ENCODE data around the gene PHF21A.

DNA sequence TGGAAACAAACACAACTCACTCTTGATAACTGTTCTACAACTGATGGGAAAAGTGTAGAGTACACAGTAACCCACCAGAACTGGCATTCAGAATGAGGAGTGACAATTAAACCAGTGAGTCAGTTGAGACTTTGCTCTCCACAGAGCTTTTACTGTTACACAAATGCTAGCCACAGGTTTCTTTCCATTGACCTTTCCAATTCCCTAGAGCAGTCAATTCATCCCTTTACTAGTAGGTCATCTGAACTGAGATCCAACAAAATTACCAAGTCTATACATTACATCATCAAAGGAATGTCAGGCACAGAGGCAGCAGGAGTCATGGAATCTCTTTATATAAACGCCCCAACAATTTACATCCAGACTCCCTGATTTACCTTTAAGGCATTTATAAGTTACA, 65.9 kb downstream of the PHF21A start:
- no peak for TF ChIP-seq CTBP1 (IDR thresholded peaks at IDR 0.05; ENCODE audit: borderline replicate concordance)
- TF ChIP-seq FOXA1 (IDR thresholded peaks at IDR 0.05) = no peak
- TF ChIP-seq FOXK2 (IDR thresholded peaks at IDR 0.05) = no peak
- TF ChIP-seq FOXM1 (IDR thresholded peaks at IDR 0.05; ENCODE audit: borderline replicate concordance) = no peak
- no peak for TF ChIP-seq L3MBTL2 (conservative IDR thresholded peaks at IDR 0.05)
- TF ChIP-seq TARDBP (IDR thresholded peaks at IDR 0.05) = no peak
- no peak for TF ChIP-seq NFRKB (IDR thresholded peaks at IDR 0.05)
- no peak for TF ChIP-seq ARNT (IDR thresholded peaks at IDR 0.05)
- no peak for TF ChIP-seq PKNOX1 (IDR thresholded peaks at IDR 0.05)
- no peak for TF ChIP-seq SUZ12 (IDR thresholded peaks at IDR 0.05)
- no peak for TF ChIP-seq LEF1 (IDR thresholded peaks at IDR 0.05; ENCODE audit: borderline replicate concordance)
- TF ChIP-seq ELF4 (IDR thresholded peaks at IDR 0.05) = no peak
- TF ChIP-seq SP1 (IDR thresholded peaks at IDR 0.05) = no peak
